Kidney epithelial cell (primary cell): ENCODE data around the gene PAX7. TPM values are rescaled to one million over a fixed set of nuclear protein-coding genes. Genes with fewer than 3 reads are reported as not detected.

Experiments used
- DNase-seq: peaks from one replicate; pipeline ENCODE4 v3.0.0-alpha.2; 2010; ENCODE audit warnings: low read depth
- H3K27me3 ChIP-seq: 2 replicates; pipeline ENCODE4 v1.6.0; 2011; ENCODE audit warnings: low read length; ENCODE audit not compliant: control insufficient read depth, insufficient read depth
- H3K36me3 ChIP-seq: 2 replicates; pipeline ENCODE4 v1.5.1; 2011; ENCODE audit warnings: low read length; ENCODE audit not compliant: control insufficient read depth, insufficient read depth
- H3K4me3 ChIP-seq: 2 replicates; pipeline ENCODE4 v1.5.1; 2011; ENCODE audit warnings: low read depth, mild to moderate bottlenecking, control low read depth, low read length
- CTCF ChIP-seq: IDR thresholded peaks from 2 replicates; pipeline ENCODE4 v1.5.1; 2011; ENCODE audit warnings: mild to moderate bottlenecking, moderate library complexity, low read length, control low read depth, inconsistent platforms; ENCODE audit not compliant: insufficient read depth, poor library complexity, severe bottlenecking
- total RNA-seq: library from RNA; depleted of rRNA; stranded (reverse); fragments of >200 nt; gene quantifications from 2 replicates; pipeline ENCODE4 v1.2.3, GENCODE V29; 2015

PAX7 gene
- total RNA-seq, 1 donor from 2014 or later = not detected

- H3K4me3 ChIP-seq = no peak overlapping the region
- no peaks in the 10 kb centered on the region for H3K36me3 ChIP-seq
- no peak for DNase-seq
- peaks cover 97% of the 10 kb centered on the region for H3K27me3 ChIP-seq
- TF ChIP-seq CTCF = no peak
Measured at GRCh38 chr1:18637962-18638834, 7.6 kb downstream of the PAX7 start.

- peaks cover 97% of the 10 kb centered on the region for H3K27me3 ChIP-seq
- TF ChIP-seq CTCF = no peak
- DNase-seq = no peak
- H3K36me3 ChIP-seq = no peaks in the 10 kb centered on the region
- H3K4me3 ChIP-seq = no peak overlapping the region
Measured at GRCh38 chr1:18638835-18639364, 8.3 kb downstream of the PAX7 start.

GRCh38 chr1:18639368-18640055 is 8.9 kb downstream of the PAX7 start:
- no peak for TF ChIP-seq CTCF
- H3K27me3 ChIP-seq = peaks cover 96% of the 10 kb centered on the region
- no peak for DNase-seq
- no peak overlapping the region for H3K4me3 ChIP-seq
- H3K36me3 ChIP-seq = no peaks in the 10 kb centered on the region

GRCh38 chr1:18640228-18641004 is 9.8 kb downstream of the PAX7 start:
- peaks cover 96% of the 10 kb centered on the region for H3K27me3 ChIP-seq
- H3K4me3 ChIP-seq = no peak overlapping the region
- H3K36me3 ChIP-seq = no peaks in the 10 kb centered on the region
- TF ChIP-seq CTCF = no peak
- DNase-seq = no peak

GRCh38 chr1:18641005-18641941 is 10.6 kb downstream of the PAX7 start:
- no peak for DNase-seq
- TF ChIP-seq CTCF = no peak
- H3K27me3 ChIP-seq = peaks cover 96% of the 10 kb centered on the region
- H3K36me3 ChIP-seq = no peaks in the 10 kb centered on the region
- H3K4me3 ChIP-seq = no peak overlapping the region
